CD4-positive, alpha-beta T cell treated with Interleukin-15 for 1 hour (primary cell): ENCODE measurements around the gene PARD3.
"Not testable (repeated sequence)": the region's sequence is repeated elsewhere in the genome, so short reads cannot be mapped to it uniquely, and the experiment has no call there.

Source experiments
- DNase-seq: peaks from one replicate; pipeline ENCODE4 v3.0.0-alpha.2; 2020

PARD3 gene

GRCh38 chr10:34677132-34677531, 138.0 kb downstream of the PARD3 start:
- DNase-seq = no peak

- DNase-seq = no peak
These were observed 140.9 kb downstream of the PARD3 start for GRCh38 chr10:34674176-34674575.

- DNase-seq = no peak
These were observed 145.0 kb downstream of the PARD3 start for GRCh38 chr10:34670081-34670480.

- DNase-seq = no peak
These were observed 146.0 kb downstream of the PARD3 start for GRCh38 chr10:34669079-34669478.

GRCh38 chr10:34667177-34667576, 147.9 kb downstream of the PARD3 start:
- DNase-seq = no peak

GRCh38 chr10:34666008-34666704, 148.9 kb downstream of the PARD3 start:
- DNase-seq = no peak

- DNase-seq = no peak
These were observed 150.4 kb downstream of the PARD3 start for GRCh38 chr10:34664706-34665105.

GRCh38 chr10:34661580-34661979, 153.5 kb downstream of the PARD3 start:
- DNase-seq = no peak

GRCh38 chr10:34658934-34659333, 156.2 kb downstream of the PARD3 start:
- no peak for DNase-seq

- no peak for DNase-seq
These were observed 158.4 kb downstream of the PARD3 start for GRCh38 chr10:34656661-34657060.

- no peak for DNase-seq
These were observed 159.6 kb downstream of the PARD3 start for GRCh38 chr10:34655286-34656170.

GRCh38 chr10:34654211-34654610, 160.9 kb downstream of the PARD3 start:
- no peak for DNase-seq

- DNase-seq = no peak
These were observed 161.6 kb downstream of the PARD3 start for GRCh38 chr10:34653530-34653929.

GRCh38 chr10:34651416-34652195, 163.5 kb downstream of the PARD3 start:
- no peak for DNase-seq

- DNase-seq = no peak
These were observed 164.9 kb downstream of the PARD3 start for GRCh38 chr10:34650156-34650555.

- no peak for DNase-seq
These were observed 165.7 kb downstream of the PARD3 start for GRCh38 chr10:34649385-34649784.

- DNase-seq = no peak
These were observed 166.2 kb downstream of the PARD3 start for GRCh38 chr10:34648919-34649318.

GRCh38 chr10:34647875-34648865, 166.9 kb downstream of the PARD3 start:
- DNase-seq = no peak

GRCh38 chr10:34647160-34647559, 167.9 kb downstream of the PARD3 start:
- no peak for DNase-seq

GRCh38 chr10:34646331-34646730, 168.8 kb downstream of the PARD3 start:
- no peak for DNase-seq

GRCh38 chr10:34644815-34645214, 170.3 kb downstream of the PARD3 start:
- DNase-seq = not testable (repeated sequence)

GRCh38 chr10:34644224-34644623, 170.9 kb downstream of the PARD3 start:
- DNase-seq = no peak
